Measurements from ENCODE around the gene FGD1. TPM values are rescaled to one million over a fixed set of nuclear protein-coding genes. Genes with fewer than 3 reads are reported as not detected.

Gene FGD1
- total RNA-seq, 1 donor from 2014 or later, result 15.6 TPM

- TF ChIP-seq, protein P1, sequence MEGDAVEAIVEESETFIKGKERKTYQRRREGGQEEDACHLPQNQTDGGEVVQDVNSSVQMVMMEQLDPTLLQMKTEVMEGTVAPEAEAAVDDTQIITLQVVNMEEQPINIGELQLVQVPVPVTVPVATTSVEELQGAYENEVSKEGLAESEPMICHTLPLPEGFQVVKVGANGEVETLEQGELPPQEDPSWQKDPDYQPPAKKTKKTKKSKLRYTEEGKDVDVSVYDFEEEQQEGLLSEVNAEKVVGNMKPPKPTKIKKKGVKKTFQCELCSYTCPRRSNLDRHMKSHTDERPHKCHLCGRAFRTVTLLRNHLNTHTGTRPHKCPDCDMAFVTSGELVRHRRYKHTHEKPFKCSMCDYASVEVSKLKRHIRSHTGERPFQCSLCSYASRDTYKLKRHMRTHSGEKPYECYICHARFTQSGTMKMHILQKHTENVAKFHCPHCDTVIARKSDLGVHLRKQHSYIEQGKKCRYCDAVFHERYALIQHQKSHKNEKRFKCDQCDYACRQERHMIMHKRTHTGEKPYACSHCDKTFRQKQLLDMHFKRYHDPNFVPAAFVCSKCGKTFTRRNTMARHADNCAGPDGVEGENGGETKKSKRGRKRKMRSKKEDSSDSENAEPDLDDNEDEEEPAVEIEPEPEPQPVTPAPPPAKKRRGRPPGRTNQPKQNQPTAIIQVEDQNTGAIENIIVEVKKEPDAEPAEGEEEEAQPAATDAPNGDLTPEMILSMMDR (IDR thresholded peaks at IDR 0.05; ENCODE audit: unreplicated experiment), result no peak
- no peak for DNase-seq (ENCODE audit: low spot score)
- peaks cover 4% of the 10 kb centered on the region for H3K36me3 Mint-ChIP-seq (ENCODE audit: low read depth, unreplicated experiment)
- H3K27me3 Mint-ChIP-seq (ENCODE audit: unreplicated experiment), result no peaks in the 10 kb centered on the region
- no peaks in the 10 kb centered on the region for H3K4me1 Mint-ChIP-seq (ENCODE audit: unreplicated experiment)
- no peaks in the 10 kb centered on the region for H3K9me3 Mint-ChIP-seq (ENCODE audit: unreplicated experiment)
- no peak overlapping the region for H3K4me3 Mint-ChIP-seq (ENCODE audit: unreplicated experiment)
- no peak overlapping the region for H3K27ac Mint-ChIP-seq (ENCODE audit: unreplicated experiment)
These were observed 25.8 kb downstream of the FGD1 start for GRCh38 chrX:54470054-54470760.

- DNase-seq (ENCODE audit: low spot score), result peak; percentile 23
- no peak overlapping the region for H3K27ac Mint-ChIP-seq (ENCODE audit: unreplicated experiment)
- no peaks in the 10 kb centered on the region for H3K27me3 Mint-ChIP-seq (ENCODE audit: unreplicated experiment)
- TF ChIP-seq, protein P1 (IDR thresholded peaks at IDR 0.05; ENCODE audit: unreplicated experiment), result peak; percentile 14
- H3K4me3 Mint-ChIP-seq (ENCODE audit: unreplicated experiment), result no peak overlapping the region
- H3K36me3 Mint-ChIP-seq (ENCODE audit: low read depth, unreplicated experiment), result peaks cover 5% of the 10 kb centered on the region
- H3K9me3 Mint-ChIP-seq (ENCODE audit: unreplicated experiment), result no peaks in the 10 kb centered on the region
- H3K4me1 Mint-ChIP-seq (ENCODE audit: unreplicated experiment), result no peaks in the 10 kb centered on the region
These were observed 43.1 kb downstream of the FGD1 start for GRCh38 chrX:54452920-54453319.

DNA sequence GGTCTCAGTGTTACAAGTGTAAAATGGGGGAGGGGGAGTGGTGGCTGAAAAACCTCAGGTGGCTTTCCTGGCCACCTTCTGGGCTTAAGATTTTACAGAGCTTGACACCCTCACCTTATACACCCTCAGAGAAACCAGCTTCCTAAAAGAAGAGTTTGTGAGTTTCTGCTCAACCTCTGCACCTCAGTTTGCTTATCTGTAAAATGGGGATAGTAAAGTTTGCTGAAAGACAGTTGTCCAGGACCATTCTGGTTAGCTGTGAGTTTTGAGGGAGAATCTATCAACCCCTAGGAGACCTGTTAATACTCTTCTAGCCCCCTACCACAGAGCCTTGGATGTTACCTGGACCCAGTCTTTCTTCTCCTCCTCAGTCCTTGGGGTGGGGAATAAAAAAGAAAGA lies 46.1 kb downstream of the FGD1 start:
- Mint-ChIP-seq H3K4me3 (ENCODE audit: unreplicated experiment) (no peak overlapping the region), H3K9me3 (ENCODE audit: unreplicated experiment) (no peaks in the 10 kb centered on the region), H3K27ac (ENCODE audit: unreplicated experiment) (no peak overlapping the region), H3K4me1 (ENCODE audit: unreplicated experiment) (no peaks in the 10 kb centered on the region), H3K36me3 (ENCODE audit: low read depth, unreplicated experiment) (peaks cover 7% of the 10 kb centered on the region), H3K27me3 (ENCODE audit: unreplicated experiment) (no peaks in the 10 kb centered on the region)
- TF ChIP-seq, protein P1 (IDR thresholded peaks at IDR 0.05; ENCODE audit: unreplicated experiment), result no peak
- no peak for DNase-seq (ENCODE audit: low spot score)

DNA sequence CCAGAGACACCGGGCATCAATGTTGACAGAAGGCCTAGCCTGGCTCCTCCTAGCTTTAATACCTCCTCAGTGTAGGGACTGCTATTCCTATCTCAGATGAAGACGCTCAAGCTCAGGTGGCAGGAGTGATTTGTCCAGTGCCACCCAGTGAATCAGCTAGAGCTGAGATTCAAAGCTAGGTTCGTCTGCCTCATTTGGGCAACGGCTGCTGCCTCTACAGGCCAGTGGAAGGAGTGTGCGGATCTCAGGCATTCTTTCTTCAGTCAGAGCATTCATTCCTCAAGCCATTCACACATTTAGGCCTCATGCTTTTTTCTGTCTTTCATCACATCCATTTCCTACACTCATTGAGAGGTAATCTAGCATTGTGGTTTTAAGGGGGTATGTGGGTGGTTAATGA lies 48.6 kb downstream of the FGD1 start:
- H3K36me3 Mint-ChIP-seq (ENCODE audit: low read depth, unreplicated experiment), result peaks cover 15% of the 10 kb centered on the region
- no peak overlapping the region for H3K27ac Mint-ChIP-seq (ENCODE audit: unreplicated experiment)
- TF ChIP-seq, protein P1 (IDR thresholded peaks at IDR 0.05; ENCODE audit: unreplicated experiment), result no peak
- H3K27me3 Mint-ChIP-seq (ENCODE audit: unreplicated experiment), result peaks cover 1% of the 10 kb centered on the region
- H3K4me3 Mint-ChIP-seq (ENCODE audit: unreplicated experiment), result no peak overlapping the region
- no peaks in the 10 kb centered on the region for H3K4me1 Mint-ChIP-seq (ENCODE audit: unreplicated experiment)
- H3K9me3 Mint-ChIP-seq (ENCODE audit: unreplicated experiment), result no peaks in the 10 kb centered on the region
- DNase-seq (ENCODE audit: low spot score), result no peak

DNA sequence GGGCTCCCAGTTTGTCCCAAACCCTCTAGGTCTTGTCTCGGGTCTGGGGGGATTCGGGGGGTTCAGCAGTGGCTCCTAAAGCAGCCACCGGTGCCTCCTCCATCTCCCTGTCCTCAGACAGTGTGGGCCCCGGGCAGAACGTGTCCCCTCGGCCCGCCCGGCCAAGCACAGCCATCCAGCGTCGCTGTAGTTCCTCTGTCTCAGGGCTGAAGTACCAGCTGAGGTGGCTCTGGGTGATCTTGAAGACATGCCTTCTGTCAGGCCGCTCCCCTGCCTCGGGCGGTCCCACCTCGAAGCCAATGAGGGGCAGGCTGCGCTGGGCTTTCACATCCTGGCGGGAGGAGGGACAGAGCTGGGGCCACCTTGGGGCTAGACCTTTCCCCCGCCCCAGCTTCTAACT lies 50.0 kb downstream of the FGD1 start:
- no peak for DNase-seq (ENCODE audit: low spot score)
- Mint-ChIP-seq H3K4me1 (ENCODE audit: unreplicated experiment) (peaks cover 8% of the 10 kb centered on the region), H3K4me3 (ENCODE audit: unreplicated experiment) (no peak overlapping the region), H3K27ac (ENCODE audit: unreplicated experiment) (no peak overlapping the region), H3K9me3 (ENCODE audit: unreplicated experiment) (no peaks in the 10 kb centered on the region), H3K27me3 (ENCODE audit: unreplicated experiment) (peaks cover 1% of the 10 kb centered on the region), H3K36me3 (ENCODE audit: low read depth, unreplicated experiment) (peaks cover 15% of the 10 kb centered on the region)
- TF ChIP-seq, protein P1 (IDR thresholded peaks at IDR 0.05; ENCODE audit: unreplicated experiment), result no peak

Data from endothelial cell (in vitro differentiated cells).